ENCODE results near the gene TRIM2. TPM values are rescaled to one million over a fixed set of nuclear protein-coding genes. Genes with fewer than 3 reads are reported as not detected.

The TRIM2 gene
- total RNA-seq, 2 donors from 2014 or later = 120 to 151 TPM

- TF ChIP-seq CTCF (IDR thresholded peaks at IDR 0.05) = no peak
- intact Hi-C loops (cut with DNase I) = no loop called here
- Histone ChIP-seq H3K9ac (ENCODE audit: low read depth in 2 of 2, low read length in 2 of 2) (no peak overlapping the region), H3K4me1 (peaks cover 7% of the 10 kb centered on the region), H3K27me3 (no peaks in the 10 kb centered on the region), H3K27ac (no peak overlapping the region), H3K9me3 (no peaks in the 10 kb centered on the region), H3K36me3 (no peaks in the 10 kb centered on the region), H3K4me3 (no peak overlapping the region)
- DNase-seq = no peak
Observed at GRCh38 chr4:153228512-153229140, 24.4 kb downstream of the TRIM2 start.

GRCh38 chr4:153229545-153229944, 25.3 kb downstream of the TRIM2 start:
- Histone ChIP-seq H3K4me3 (no peak overlapping the region), H3K4me1 (peaks cover 9% of the 10 kb centered on the region)
- intact Hi-C loops (cut with DNase I) = no loop called here

GRCh38 chr4:153232768-153233167, 28.5 kb downstream of the TRIM2 start:
- intact Hi-C loops (cut with DNase I) = no loop called here
- Histone ChIP-seq H3K27me3 (no peaks in the 10 kb centered on the region), H3K9ac (ENCODE audit: low read depth in 2 of 2, low read length in 2 of 2) (peak overlapping the region in 1 of 2 donors; percentile 3), H3K4me1 (peaks cover 9% of the 10 kb centered on the region), H3K36me3 (no peaks in the 10 kb centered on the region), H3K27ac (peak overlapping the region; percentile 66), H3K4me3 (no peak overlapping the region), H3K9me3 (no peaks in the 10 kb centered on the region)
- DNase-seq = peak; percentile 68
- TF ChIP-seq CTCF (IDR thresholded peaks at IDR 0.05) = peak; percentile 25

More at GRCh38 chr4:153229545-153229944, 25.3 kb downstream of the TRIM2 start:
- Histone ChIP-seq H3K9me3 (no peaks in the 10 kb centered on the region), H3K27me3 (no peaks in the 10 kb centered on the region), H3K27ac (no peak overlapping the region), H3K9ac (ENCODE audit: low read depth in 2 of 2, low read length in 2 of 2) (no peak overlapping the region), H3K36me3 (no peaks in the 10 kb centered on the region)
- TF ChIP-seq CTCF (IDR thresholded peaks at IDR 0.05) = no peak
- DNase-seq = no peak

- Histone ChIP-seq H3K4me1 (peaks cover 9% of the 10 kb centered on the region), H3K27me3 (no peaks in the 10 kb centered on the region), H3K9ac (ENCODE audit: low read depth in 2 of 2, low read length in 2 of 2) (peak overlapping the region in 1 of 2 donors; percentile 27), H3K36me3 (no peaks in the 10 kb centered on the region), H3K9me3 (no peaks in the 10 kb centered on the region), H3K4me3 (no peak overlapping the region), H3K27ac (peak overlapping the region; percentile 66)
- DNase-seq = peak; percentile 38
- intact Hi-C loops (cut with DNase I) = no loop called here
- no peak for TF ChIP-seq CTCF (IDR thresholded peaks at IDR 0.05)
Observed at GRCh38 chr4:153233761-153234371, 29.6 kb downstream of the TRIM2 start.

- no peaks in the 10 kb centered on the region for H3K36me3 ChIP-seq
- no peak overlapping the region for H3K4me3 ChIP-seq
- no peak for TF ChIP-seq CTCF (IDR thresholded peaks at IDR 0.05)
- peak overlapping the region in 1 of 2 donors; percentile 47 for H3K9ac ChIP-seq (ENCODE audit: low read depth in 2 of 2, low read length in 2 of 2)
- no peaks in the 10 kb centered on the region for H3K9me3 ChIP-seq
- H3K27me3 ChIP-seq = no peaks in the 10 kb centered on the region
- H3K27ac ChIP-seq = no peak overlapping the region
- H3K4me1 ChIP-seq = peaks cover 9% of the 10 kb centered on the region
- no peak for DNase-seq
- intact Hi-C loops (cut with DNase I) = no loop called here
Observed at GRCh38 chr4:153234885-153235284, 30.6 kb downstream of the TRIM2 start.

All from colonic mucosa (tissue), 4 donors.